Vagina (tissue), 2 donors: ENCODE data around the gene STARD3NL. TPM values are rescaled to one million over a fixed set of nuclear protein-coding genes. Genes with fewer than 3 reads are reported as not detected.
A peak's percentile ranks its signal among the peaks of the same experiment; 100 is the strongest.

Experiments used
- DNase-seq, 2 donors: peaks; one replicate each; pipeline ENCODE4 v3.0.0-alpha.2; 2017; ENCODE audit errors: extremely low spot score in 2 of 2
- H3K27ac ChIP-seq: fragments of 200-600 bp; sonication (generic); one replicate; pipeline ENCODE4 v1.5.1; 2019
- H3K27me3 ChIP-seq: fragments of 200-600 bp; sonication (generic); one replicate; pipeline ENCODE4 v1.5.1; 2019
- H3K36me3 ChIP-seq, 2 donors: fragments of 200-600 bp; sonication (generic); one replicate each; pipeline ENCODE4 v1.5.1; 2017 to 2019
- H3K4me1 ChIP-seq: fragments of 200-600 bp; sonication (generic); one replicate; pipeline ENCODE4 v1.5.1; 2019
- H3K4me3 ChIP-seq, 2 donors: fragments of 200-600 bp; sonication (generic); 1 replicate in 1 of 2; 2 replicates in 1 of 2; pipeline ENCODE4 v1.5.1; 2016 to 2019
- H3K9me3 ChIP-seq: fragments of 200-600 bp; sonication (generic); one replicate; pipeline ENCODE4 v1.5.1; 2019
- POLR2A ChIP-seq, 2 donors: fragments of 450-650 bp; IDR thresholded peaks; one replicate each; pipeline ENCODE4 v1.6.1; 2017; ENCODE audit warnings: antibody characterized with exemption in 2 of 2, mild to moderate bottlenecking in 2 of 2, moderate library complexity in 2 of 2
- POLR2AphosphoS5 ChIP-seq, 2 donors: sonication (generic); formaldehyde crosslinking; IDR thresholded peaks; one replicate each; pipeline ENCODE4 v1.9.0; 2017; ENCODE audit warnings: antibody characterized with exemption in 2 of 2, mild to moderate bottlenecking in 2 of 2, low read depth in 1 of 2; ENCODE audit not compliant: insufficient read depth in 1 of 2
- intact Hi-C: fragments of 100-400 bp; cut with DNase I; formaldehyde crosslinking; loops from one replicate; pipeline ENCODE4 v1.15.1; 2023
- total RNA-seq: library from RNA; depleted of rRNA; stranded (reverse); fragments of >200 nt; gene quantifications from one replicate; pipeline ENCODE4 v1.2.3, GENCODE V29; 2016
- TF ChIP-seq, protein P1 (sequence below), 3 experiments: fragments of 450-650 bp in 2 of 3; fragments of 200-600 bp in 1 of 3; sonication (generic) in 1 of 3; IDR thresholded peaks; one replicate each; pipeline ENCODE4 v1.5.1; 2017 to 2019; ENCODE audit warnings: antibody characterized with exemption in 3 of 3, mild to moderate bottlenecking in 2 of 3, moderate library complexity in 2 of 3

Gene STARD3NL, protein sequence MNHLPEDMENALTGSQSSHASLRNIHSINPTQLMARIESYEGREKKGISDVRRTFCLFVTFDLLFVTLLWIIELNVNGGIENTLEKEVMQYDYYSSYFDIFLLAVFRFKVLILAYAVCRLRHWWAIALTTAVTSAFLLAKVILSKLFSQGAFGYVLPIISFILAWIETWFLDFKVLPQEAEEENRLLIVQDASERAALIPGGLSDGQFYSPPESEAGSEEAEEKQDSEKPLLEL
- 29.5 TPM for total RNA-seq

DNA sequence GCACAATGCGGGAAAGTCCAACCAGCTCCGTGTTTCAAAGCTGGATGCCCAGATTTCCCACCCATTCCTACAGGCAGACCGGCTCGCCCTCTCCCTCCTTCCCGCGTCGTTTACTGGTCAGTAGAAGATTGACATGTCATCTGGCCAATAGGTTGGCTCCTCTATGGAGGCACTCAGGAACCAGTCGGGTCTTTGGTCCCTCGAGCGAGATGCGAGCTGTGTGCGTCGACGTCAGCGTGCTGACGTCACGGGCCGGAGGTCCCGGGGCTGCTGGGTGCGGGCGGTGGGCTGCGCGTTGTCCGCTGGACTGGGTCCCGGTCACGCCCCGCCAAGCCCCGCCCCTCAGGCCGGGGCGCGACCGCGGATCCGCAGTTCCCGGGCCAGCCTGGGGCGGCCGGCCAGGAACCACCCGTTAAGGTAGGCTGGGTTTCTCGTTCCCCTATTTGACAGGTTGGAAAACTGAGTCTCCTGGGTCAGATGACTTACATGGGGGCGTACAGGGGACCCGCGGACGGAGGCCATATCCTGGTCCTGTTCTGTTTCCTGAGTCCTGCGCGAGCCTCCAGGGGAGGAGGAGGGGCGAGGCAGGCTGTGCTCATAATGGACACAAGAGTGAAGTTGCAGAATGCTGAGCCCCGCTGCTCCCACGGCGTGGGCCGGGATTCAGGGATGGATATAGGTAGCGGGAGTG lies at the start of gene STARD3NL:
STARD3NL (plus strand) TSS at position 242 of the 691 bp plus-strand sequence. CDS start 29,260 bp downstream, outside the sequence.
- Histone ChIP-seq H3K4me3 (peak within 1 kb of the TSS; percentile 90 to 92), H3K36me3 (no peaks in the 10 kb centered on the region), H3K27me3 (no peaks in the 10 kb centered on the region), H3K27ac (peak within 1 kb of the TSS; percentile 95), H3K9me3 (no peaks in the 10 kb centered on the region), H3K4me1 (peaks cover 21% of the 10 kb centered on the region)
- peak in 1 of 2 donors; percentile 100 for DNase-seq
- TF ChIP-seq POLR2AphosphoS5 (IDR thresholded peaks at IDR 0.05; ENCODE audit: insufficient read depth in 1 of 2, low read depth in 1 of 2) (peak; percentile 76 to 88), POLR2A (IDR thresholded peaks at IDR 0.05) (peak in 1 of 2 donors; percentile 49)
- TF ChIP-seq, protein P1, sequence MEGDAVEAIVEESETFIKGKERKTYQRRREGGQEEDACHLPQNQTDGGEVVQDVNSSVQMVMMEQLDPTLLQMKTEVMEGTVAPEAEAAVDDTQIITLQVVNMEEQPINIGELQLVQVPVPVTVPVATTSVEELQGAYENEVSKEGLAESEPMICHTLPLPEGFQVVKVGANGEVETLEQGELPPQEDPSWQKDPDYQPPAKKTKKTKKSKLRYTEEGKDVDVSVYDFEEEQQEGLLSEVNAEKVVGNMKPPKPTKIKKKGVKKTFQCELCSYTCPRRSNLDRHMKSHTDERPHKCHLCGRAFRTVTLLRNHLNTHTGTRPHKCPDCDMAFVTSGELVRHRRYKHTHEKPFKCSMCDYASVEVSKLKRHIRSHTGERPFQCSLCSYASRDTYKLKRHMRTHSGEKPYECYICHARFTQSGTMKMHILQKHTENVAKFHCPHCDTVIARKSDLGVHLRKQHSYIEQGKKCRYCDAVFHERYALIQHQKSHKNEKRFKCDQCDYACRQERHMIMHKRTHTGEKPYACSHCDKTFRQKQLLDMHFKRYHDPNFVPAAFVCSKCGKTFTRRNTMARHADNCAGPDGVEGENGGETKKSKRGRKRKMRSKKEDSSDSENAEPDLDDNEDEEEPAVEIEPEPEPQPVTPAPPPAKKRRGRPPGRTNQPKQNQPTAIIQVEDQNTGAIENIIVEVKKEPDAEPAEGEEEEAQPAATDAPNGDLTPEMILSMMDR (IDR thresholded peaks at IDR 0.05) = peak in 1 of 3 experiments; percentile 30
- intact Hi-C loops = no loop called here

DNA sequence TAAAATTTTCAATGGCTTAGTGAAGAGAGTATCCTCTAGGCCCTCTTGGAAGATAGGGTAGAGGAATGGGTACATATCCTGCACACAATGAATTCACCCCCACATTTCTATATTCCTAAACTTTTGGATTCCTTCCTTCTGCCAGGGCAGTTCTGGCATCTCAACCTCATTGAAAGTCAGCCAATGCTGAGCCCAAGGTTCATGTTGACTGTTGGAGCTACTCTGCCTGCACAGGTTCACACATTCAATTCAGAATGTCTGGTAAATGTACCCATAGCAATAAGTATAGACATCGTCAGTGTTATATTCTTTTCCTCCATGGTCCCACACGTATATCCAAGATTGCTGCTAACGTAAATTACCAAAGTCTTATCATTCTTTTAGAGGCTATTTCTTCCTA lies 48.9 kb upstream of the STARD3NL start:
- Histone ChIP-seq H3K36me3 (no peaks in the 10 kb centered on the region), H3K27me3 (no peaks in the 10 kb centered on the region), H3K4me3 (no peak overlapping the region), H3K27ac (no peak overlapping the region), H3K9me3 (no peaks in the 10 kb centered on the region), H3K4me1 (no peaks in the 10 kb centered on the region)
- intact Hi-C loops = no loop called here
- TF ChIP-seq POLR2AphosphoS5 (IDR thresholded peaks at IDR 0.05; ENCODE audit: insufficient read depth in 1 of 2, low read depth in 1 of 2) (no peak), POLR2A (IDR thresholded peaks at IDR 0.05) (no peak)
- TF ChIP-seq, protein P1 (IDR thresholded peaks at IDR 0.05) = no peak
- DNase-seq = no peak

DNA sequence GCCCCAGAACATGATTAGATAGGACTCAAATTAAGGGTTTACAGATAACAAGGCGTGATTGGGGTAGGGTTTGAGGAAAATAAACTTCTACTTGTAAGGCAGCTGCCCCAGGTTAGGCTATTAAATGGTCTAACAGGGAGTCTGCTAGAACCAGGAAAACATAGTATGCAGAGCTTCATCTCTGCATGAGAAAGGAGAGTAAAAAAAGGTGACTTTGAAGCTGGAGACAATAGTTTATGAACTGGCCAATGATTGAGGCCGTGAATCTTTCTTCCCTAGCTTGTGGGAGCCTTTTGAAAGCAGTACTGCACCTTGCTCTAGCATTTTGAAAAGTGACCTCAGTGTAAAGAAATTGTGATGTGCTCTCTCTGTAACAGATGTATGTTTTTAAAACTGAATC lies 48.5 kb upstream of the STARD3NL start:
- no peaks in the 10 kb centered on the region for H3K9me3 ChIP-seq
- H3K27me3 ChIP-seq = no peaks in the 10 kb centered on the region
- H3K27ac ChIP-seq = no peak overlapping the region
- no peaks in the 10 kb centered on the region for H3K4me1 ChIP-seq
- H3K4me3 ChIP-seq = no peak overlapping the region
- intact Hi-C loops = no loop called here
- DNase-seq = no peak
- H3K36me3 ChIP-seq = no peaks in the 10 kb centered on the region
- TF ChIP-seq, protein P1 (IDR thresholded peaks at IDR 0.05) = no peak
- TF ChIP-seq POLR2A (IDR thresholded peaks at IDR 0.05) (no peak), POLR2AphosphoS5 (IDR thresholded peaks at IDR 0.05; ENCODE audit: insufficient read depth in 1 of 2, low read depth in 1 of 2) (no peak)

DNA sequence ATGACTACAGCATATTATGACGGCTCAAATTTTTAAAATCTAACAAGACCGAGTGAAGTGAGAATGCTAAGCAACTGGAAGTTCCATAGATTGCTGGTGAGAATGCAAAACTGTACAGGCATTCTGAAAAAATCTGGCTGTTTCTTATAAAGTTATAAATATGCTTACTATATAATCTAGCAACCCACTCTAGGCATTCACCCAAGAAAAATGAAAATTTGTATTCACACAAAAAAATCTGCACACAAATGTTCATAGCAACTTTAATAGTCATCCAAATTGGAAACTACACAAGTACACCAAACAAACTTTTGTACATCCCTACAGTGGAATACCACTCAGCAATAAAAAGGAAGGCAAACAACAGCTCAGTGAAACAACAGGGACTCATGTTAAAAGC lies 39.9 kb upstream of the STARD3NL start:
- Histone ChIP-seq H3K27ac (no peak overlapping the region), H3K4me3 (no peak overlapping the region), H3K9me3 (no peaks in the 10 kb centered on the region), H3K36me3 (no peaks in the 10 kb centered on the region), H3K27me3 (no peaks in the 10 kb centered on the region), H3K4me1 (no peaks in the 10 kb centered on the region)
- intact Hi-C loops = no loop called here
- TF ChIP-seq, protein P1 (IDR thresholded peaks at IDR 0.05) = no peak
- TF ChIP-seq POLR2A (IDR thresholded peaks at IDR 0.05) (no peak), POLR2AphosphoS5 (IDR thresholded peaks at IDR 0.05; ENCODE audit: insufficient read depth in 1 of 2, low read depth in 1 of 2) (no peak)
- no peak for DNase-seq

DNA sequence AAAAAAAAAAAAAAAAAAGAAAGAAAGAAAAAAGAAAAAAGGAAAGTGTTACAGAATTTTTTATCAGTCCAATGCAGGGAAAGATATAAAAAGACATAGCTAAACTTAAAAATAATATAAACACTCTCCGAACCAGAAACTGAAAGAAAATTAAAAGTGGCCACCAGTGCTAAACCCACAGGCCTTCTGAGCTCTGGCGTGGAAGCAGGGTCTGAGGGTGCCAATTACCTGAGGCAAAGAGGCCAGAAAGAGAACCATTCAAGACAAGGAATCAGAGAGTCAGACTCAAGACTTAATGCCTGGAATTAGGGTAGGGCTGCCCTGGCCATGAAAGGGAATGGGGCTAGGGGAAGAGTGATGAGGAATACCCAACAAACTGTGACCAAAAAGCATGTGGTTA lies 36.9 kb upstream of the STARD3NL start:
- intact Hi-C loops = no loop called here
- H3K4me1 ChIP-seq = no peaks in the 10 kb centered on the region
- no peak overlapping the region for H3K4me3 ChIP-seq
- no peaks in the 10 kb centered on the region for H3K36me3 ChIP-seq
- no peaks in the 10 kb centered on the region for H3K9me3 ChIP-seq
- no peak for DNase-seq
- no peaks in the 10 kb centered on the region for H3K27me3 ChIP-seq
- TF ChIP-seq POLR2AphosphoS5 (IDR thresholded peaks at IDR 0.05; ENCODE audit: insufficient read depth in 1 of 2, low read depth in 1 of 2) (no peak), POLR2A (IDR thresholded peaks at IDR 0.05) (no peak)
- TF ChIP-seq, protein P1 (IDR thresholded peaks at IDR 0.05) = no peak
- H3K27ac ChIP-seq = no peak overlapping the region
